Stimulated activated naive CD8-positive, alpha-beta T cell treated with anti-CD3 and anti-CD28 coated beads, Interleukin-15, Interleukin-2, amounts not matched to agents 100 ng/mL and 50 ng/mL, for 24 hours (primary cell): ENCODE results near the gene FAM171A1.

ENCODE experiments used
- H3K27ac Mint-ChIP-seq: one replicate; pipeline ENCODE4 v1.8.0; 2021; ENCODE audit warnings: mild to moderate bottlenecking, mixed read lengths
- H3K27me3 Mint-ChIP-seq: one replicate; pipeline ENCODE4 v1.8.0; 2021; ENCODE audit warnings: mixed read lengths
- H3K36me3 Mint-ChIP-seq: one replicate; pipeline ENCODE4 v1.8.0; 2021; ENCODE audit warnings: low read depth, mixed read lengths
- H3K4me1 Mint-ChIP-seq: one replicate; pipeline ENCODE4 v1.8.0; 2021; ENCODE audit warnings: low read depth, mixed read lengths
- H3K4me3 Mint-ChIP-seq: one replicate; pipeline ENCODE4 v1.8.0; 2021; ENCODE audit warnings: mild to moderate bottlenecking, mixed read lengths
- H3K9me3 Mint-ChIP-seq: one replicate; pipeline ENCODE4 v1.8.0; 2021; ENCODE audit warnings: mixed read lengths

Gene FAM171A1

GRCh38 chr10:15387021-15387420 is 15.9 kb upstream of the FAM171A1 start:
- no peak overlapping the region for H3K4me3 Mint-ChIP-seq
- H3K9me3 Mint-ChIP-seq, result no peaks in the 10 kb centered on the region
- no peaks in the 10 kb centered on the region for H3K4me1 Mint-ChIP-seq
- H3K36me3 Mint-ChIP-seq, result no peaks in the 10 kb centered on the region
- H3K27ac Mint-ChIP-seq, result no peak overlapping the region
- H3K27me3 Mint-ChIP-seq, result peaks cover 23% of the 10 kb centered on the region

DNA sequence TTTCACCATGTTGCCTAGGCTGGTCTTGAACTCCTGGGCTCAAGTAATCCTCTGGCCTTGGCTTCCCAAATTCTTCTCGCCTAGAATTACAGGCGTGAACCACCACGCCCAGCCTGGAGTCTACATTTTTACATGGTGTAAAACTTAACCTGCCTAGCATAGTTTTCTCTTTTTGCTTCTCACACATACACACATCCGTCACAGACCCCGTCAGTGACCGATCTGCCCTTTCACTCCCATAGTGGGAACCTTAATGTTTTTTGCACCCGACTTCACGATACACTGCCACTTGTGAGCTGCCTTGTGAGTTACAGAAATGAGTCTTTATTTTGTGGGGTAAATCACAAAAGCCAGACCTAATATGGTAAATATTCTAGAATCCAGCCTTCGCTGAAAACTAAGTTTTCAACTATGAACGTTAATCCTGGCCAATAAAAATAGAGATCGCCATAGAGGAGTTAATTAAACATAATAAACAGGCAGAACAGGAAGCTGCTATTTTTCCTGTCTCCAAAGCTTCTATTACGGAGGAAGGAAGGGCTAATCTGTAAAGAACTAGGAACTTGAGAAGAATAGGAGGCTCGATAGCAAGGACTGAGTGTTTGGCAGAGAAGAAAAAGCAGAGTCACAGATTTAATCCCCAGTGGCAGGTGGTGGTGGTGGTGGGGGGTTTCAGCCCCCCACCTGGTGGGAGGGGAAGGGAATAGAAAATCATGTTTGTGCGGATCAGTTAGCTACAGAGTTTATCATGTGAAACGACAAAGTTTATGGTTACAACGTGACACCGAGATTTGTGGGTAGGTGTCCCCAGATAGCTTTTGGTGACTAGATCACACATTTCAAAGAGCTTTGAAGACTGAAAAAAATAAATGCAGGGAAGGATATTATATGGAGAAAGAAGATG is 14.7 kb upstream of the FAM171A1 start:
- Mint-ChIP-seq H3K4me1 (no peaks in the 10 kb centered on the region), H3K36me3 (no peaks in the 10 kb centered on the region), H3K27me3 (peaks cover 27% of the 10 kb centered on the region), H3K27ac (no peak overlapping the region), H3K9me3 (no peaks in the 10 kb centered on the region), H3K4me3 (no peak overlapping the region)

DNA sequence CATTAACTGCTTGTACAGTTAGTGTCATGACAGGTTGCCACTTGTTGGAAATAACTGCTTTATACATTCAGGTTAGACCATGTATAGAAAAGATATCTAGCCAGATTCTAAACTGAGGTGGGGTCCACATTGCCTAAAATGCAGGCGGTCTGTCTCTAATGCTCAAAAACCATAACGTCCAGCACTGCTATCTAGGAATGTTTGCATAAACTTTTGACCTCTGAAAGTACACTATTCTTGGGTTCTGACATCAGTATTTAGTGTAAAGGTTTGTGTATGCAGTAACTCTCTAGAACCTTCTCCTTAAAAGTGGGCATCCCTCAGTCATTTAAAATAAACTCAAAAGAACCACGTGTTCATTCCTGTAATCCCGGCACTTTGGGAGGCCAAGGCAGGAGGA is 10.3 kb upstream of the FAM171A1 start:
- no peaks in the 10 kb centered on the region for H3K36me3 Mint-ChIP-seq
- peaks cover 41% of the 10 kb centered on the region for H3K27me3 Mint-ChIP-seq
- H3K4me3 Mint-ChIP-seq, result no peak overlapping the region
- H3K9me3 Mint-ChIP-seq, result no peaks in the 10 kb centered on the region
- H3K27ac Mint-ChIP-seq, result no peak overlapping the region
- no peaks in the 10 kb centered on the region for H3K4me1 Mint-ChIP-seq

- Mint-ChIP-seq H3K27ac (no peak overlapping the region), H3K4me3 (no peak overlapping the region), H3K4me1 (peaks cover under 1% of the 10 kb centered on the region), H3K27me3 (peaks cover 39% of the 10 kb centered on the region), H3K36me3 (no peaks in the 10 kb centered on the region), H3K9me3 (no peaks in the 10 kb centered on the region)
Observed at GRCh38 chr10:15379078-15379477, 8.0 kb upstream of the FAM171A1 start.

GRCh38 chr10:15378569-15378968 is 7.5 kb upstream of the FAM171A1 start:
- Mint-ChIP-seq H3K9me3 (no peaks in the 10 kb centered on the region), H3K27me3 (peaks cover 39% of the 10 kb centered on the region), H3K36me3 (no peaks in the 10 kb centered on the region), H3K4me3 (no peak overlapping the region), H3K27ac (no peak overlapping the region), H3K4me1 (peaks cover 5% of the 10 kb centered on the region)

DNA sequence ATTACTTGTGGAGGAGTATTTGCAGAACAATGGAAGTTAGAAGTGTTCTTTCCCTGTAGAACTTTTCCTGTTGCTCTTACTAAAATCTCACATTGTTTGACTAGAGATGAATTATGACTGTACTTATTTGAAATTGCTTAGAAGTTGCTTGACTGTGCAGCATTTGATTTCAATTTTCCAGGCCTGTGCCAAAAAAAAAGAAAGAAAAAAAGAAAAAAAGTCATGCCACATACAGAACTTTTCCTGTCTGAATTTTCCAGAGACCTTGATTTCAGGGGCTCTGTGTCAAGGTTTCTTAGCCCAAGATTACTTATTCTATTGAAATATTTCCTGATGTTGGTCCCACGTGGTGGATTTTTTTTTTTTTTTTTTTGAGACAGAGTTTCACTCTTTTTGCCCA is 3.5 kb upstream of the FAM171A1 start:
- peaks cover 48% of the 10 kb centered on the region for H3K27me3 Mint-ChIP-seq
- no peak overlapping the region for H3K27ac Mint-ChIP-seq
- no peak overlapping the region for H3K4me3 Mint-ChIP-seq
- peaks cover 9% of the 10 kb centered on the region for H3K4me1 Mint-ChIP-seq
- H3K9me3 Mint-ChIP-seq, result no peaks in the 10 kb centered on the region
- H3K36me3 Mint-ChIP-seq, result no peaks in the 10 kb centered on the region

DNA sequence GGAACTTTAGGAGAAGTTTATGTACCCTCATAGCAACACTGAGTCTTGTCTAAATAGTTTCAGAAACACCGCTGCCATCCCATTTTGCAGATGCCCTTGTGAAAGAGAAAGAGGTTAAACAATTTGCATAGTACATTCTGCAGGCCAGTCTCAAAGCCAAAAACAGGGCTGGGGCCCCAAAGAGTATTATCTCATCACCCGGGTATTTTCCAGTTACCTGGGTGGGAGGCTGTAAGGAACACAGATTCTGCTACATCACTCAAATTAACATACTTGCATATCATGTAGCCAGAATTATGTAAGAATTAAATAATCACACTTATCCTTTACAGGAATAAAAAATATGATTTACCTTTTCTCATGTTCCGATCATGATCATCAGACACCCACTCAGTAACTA is 3.1 kb upstream of the FAM171A1 start:
- Mint-ChIP-seq H3K4me1 (peaks cover 9% of the 10 kb centered on the region), H3K27me3 (peaks cover 52% of the 10 kb centered on the region), H3K9me3 (no peaks in the 10 kb centered on the region), H3K4me3 (no peak overlapping the region), H3K27ac (no peak overlapping the region), H3K36me3 (no peaks in the 10 kb centered on the region)

DNA sequence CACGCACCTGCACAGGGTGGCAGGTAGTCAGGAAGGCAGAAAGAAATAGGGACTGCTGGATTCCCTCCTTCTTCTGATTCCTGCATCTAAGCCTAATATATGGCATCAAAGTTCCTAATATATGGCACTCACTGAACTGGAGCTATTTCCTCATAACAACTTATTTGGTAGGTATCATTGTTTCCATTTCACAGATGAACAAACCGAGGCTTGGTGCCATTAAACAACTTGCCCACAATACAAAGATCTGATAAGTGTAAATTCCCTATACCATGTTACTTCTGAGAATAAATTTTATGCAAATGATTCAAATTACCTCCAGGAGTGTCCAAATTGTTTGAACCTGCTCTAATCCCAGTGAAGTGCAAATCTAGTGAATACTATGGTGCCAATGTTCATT is 2.1 kb upstream of the FAM171A1 start:
- peaks cover 62% of the 10 kb centered on the region for H3K27me3 Mint-ChIP-seq
- H3K27ac Mint-ChIP-seq, result no peak overlapping the region
- H3K4me3 Mint-ChIP-seq, result no peak overlapping the region
- H3K36me3 Mint-ChIP-seq, result no peaks in the 10 kb centered on the region
- peaks cover 9% of the 10 kb centered on the region for H3K4me1 Mint-ChIP-seq
- no peaks in the 10 kb centered on the region for H3K9me3 Mint-ChIP-seq

DNA sequence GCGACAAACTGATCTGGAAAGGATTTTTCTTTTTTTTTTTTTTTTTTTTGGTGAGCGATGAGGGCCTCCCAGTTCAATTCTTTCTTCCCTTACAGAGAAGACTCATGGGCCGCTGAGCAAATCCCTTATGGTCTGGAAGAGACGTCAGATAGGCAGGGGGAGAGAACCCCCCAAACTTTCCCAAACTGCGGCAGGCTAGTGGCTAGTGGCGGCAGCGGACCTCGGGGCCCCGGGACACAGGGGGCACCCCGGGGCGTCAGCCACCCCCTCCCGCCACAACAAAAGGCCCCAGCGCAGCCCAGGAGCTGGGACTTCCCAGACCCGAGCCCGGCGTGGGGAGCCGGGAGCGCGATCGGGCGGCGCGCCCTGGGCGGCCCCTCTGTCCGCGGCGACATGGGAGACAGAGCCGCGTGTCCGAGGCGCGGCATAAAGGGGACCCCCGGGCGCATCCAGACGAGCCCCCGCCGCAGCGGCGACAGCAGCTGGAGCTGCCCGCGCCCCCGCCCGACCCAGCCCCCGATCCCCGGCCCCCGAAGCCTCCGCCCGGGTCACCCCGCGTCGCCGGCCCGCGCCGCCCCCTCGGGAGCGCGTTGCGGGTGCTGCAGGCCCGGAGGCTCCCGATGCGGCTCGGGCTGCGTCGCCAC is 755 bp downstream of the FAM171A1 start:
- Mint-ChIP-seq H3K36me3 (no peaks in the 10 kb centered on the region), H3K27ac (peak overlapping the region; percentile 80), H3K4me1 (peaks cover 9% of the 10 kb centered on the region), H3K4me3 (peak overlapping the region; percentile 75), H3K27me3 (peaks cover 61% of the 10 kb centered on the region), H3K9me3 (no peaks in the 10 kb centered on the region)

- Mint-ChIP-seq H3K36me3 (no peaks in the 10 kb centered on the region), H3K4me1 (peaks cover 9% of the 10 kb centered on the region), H3K9me3 (no peaks in the 10 kb centered on the region), H3K27me3 (peaks cover 61% of the 10 kb centered on the region), H3K4me3 (peak overlapping the region; percentile 75), H3K27ac (peak overlapping the region; percentile 80)
Observed at GRCh38 chr10:15369256-15370211, 1.6 kb downstream of the FAM171A1 start.

- Mint-ChIP-seq H3K27ac (no peak overlapping the region), H3K36me3 (no peaks in the 10 kb centered on the region), H3K27me3 (peaks cover 52% of the 10 kb centered on the region), H3K9me3 (no peaks in the 10 kb centered on the region), H3K4me1 (peaks cover 4% of the 10 kb centered on the region), H3K4me3 (no peak overlapping the region)
Observed at GRCh38 chr10:15368101-15368855, 2.8 kb downstream of the FAM171A1 start.

GRCh38 chr10:15367296-15368085 is 3.6 kb downstream of the FAM171A1 start:
- H3K27me3 Mint-ChIP-seq, result peaks cover 52% of the 10 kb centered on the region

GRCh38 chr10:15365692-15366091 is 5.4 kb downstream of the FAM171A1 start:
- H3K36me3 Mint-ChIP-seq, result no peaks in the 10 kb centered on the region
- H3K27me3 Mint-ChIP-seq, result peaks cover 44% of the 10 kb centered on the region
- H3K27ac Mint-ChIP-seq, result no peak overlapping the region
- H3K9me3 Mint-ChIP-seq, result no peaks in the 10 kb centered on the region
- no peak overlapping the region for H3K4me3 Mint-ChIP-seq
- peaks cover 4% of the 10 kb centered on the region for H3K4me1 Mint-ChIP-seq

More at GRCh38 chr10:15367296-15368085, 3.6 kb downstream of the FAM171A1 start:
- Mint-ChIP-seq H3K4me1 (peaks cover 4% of the 10 kb centered on the region), H3K36me3 (no peaks in the 10 kb centered on the region), H3K27ac (no peak overlapping the region), H3K9me3 (no peaks in the 10 kb centered on the region), H3K4me3 (no peak overlapping the region)
